Right forelimb (tissue), 1 donor: ENCODE results near the gene PSKH1.

Source experiments
- DNase-seq: peaks from one replicate; pipeline ENCODE4 v3.0.0-alpha.2; 2018

The PSKH1 gene

DNA sequence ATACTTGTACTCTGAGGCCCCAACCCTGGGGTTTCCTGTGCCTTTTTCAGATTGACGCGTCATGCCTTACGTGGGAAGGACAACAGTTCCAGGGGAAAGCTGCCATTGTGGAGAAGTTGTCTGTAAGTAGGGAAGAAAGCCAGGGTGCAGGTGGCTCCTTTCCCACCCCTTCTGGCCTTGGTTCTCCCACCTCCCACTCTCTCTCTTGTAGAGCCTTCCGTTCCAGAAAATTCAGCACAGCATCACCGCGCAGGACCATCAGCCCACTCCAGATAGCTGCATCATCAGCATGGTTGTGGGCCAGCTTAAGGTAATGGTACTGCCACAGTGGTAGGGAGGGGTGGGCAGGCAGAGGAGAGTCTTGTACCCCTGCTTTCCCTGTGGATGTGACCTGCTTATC lies 24.8 kb upstream of the PSKH1 start:
- no peak for DNase-seq

DNA sequence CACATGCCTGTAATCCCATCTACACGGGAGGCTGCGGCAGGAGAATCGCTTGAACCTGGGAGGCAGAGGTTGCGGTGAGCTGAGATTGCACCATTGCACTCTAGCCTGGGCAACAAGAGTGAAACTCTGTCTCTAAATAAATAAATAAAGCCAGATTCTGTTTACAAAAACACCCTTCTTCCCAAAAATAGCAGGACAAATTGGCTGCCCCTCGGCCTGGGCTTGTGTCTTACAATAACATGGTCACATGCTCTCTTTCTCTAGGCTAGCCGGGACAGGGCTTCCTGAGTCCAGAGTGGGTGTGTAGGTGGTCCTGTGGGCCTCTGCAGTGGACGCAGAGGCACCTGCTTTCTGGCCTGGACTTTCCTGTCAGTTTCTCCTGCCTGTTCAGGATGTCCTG lies 23.4 kb upstream of the PSKH1 start:
- no peak for DNase-seq

DNA sequence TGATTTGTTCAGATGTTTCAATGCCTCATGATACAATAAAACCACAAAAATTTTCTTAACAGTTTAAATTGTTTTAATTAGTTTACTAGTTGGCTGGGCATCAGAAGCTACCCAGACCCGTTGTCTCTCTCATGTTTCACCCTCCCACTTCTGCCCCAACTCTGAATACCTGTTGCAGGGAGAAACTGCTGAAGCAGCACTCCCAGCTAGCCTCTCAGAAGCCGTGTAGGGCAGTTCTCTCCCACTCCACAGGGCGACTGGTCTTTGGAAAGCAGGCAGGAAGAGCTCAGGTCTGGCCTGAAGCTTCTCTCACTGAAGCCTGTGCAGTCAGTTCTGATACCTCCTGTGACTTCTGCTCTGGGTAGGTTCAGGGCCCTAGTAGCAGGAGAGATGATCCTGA lies 21.8 kb upstream of the PSKH1 start:
- DNase-seq = no peak

DNA sequence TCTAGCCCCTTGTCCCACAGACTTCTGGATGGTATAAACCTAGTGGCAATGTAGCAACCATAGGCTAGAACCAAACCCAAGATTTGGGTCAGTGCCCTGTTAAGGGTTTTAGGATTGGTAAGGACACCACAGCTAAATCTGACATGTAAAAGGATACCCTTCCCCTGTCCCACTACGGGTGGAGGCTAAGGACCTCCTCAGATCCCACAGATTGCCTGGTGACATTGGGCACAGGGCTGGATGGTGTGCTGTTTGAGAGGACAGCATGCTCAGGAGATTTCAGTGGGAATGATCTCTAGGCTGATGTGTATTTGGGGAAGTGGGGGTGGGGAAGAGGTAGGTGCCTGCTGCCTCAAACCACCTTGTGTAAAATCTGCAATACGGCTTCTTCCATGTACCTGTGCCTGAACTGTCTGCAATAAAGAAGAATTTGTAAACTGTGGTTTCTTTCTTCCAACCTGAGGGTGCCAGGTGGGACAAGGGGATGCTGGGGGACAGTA lies 20.9 kb upstream of the PSKH1 start:
- DNase-seq = no peak

DNA sequence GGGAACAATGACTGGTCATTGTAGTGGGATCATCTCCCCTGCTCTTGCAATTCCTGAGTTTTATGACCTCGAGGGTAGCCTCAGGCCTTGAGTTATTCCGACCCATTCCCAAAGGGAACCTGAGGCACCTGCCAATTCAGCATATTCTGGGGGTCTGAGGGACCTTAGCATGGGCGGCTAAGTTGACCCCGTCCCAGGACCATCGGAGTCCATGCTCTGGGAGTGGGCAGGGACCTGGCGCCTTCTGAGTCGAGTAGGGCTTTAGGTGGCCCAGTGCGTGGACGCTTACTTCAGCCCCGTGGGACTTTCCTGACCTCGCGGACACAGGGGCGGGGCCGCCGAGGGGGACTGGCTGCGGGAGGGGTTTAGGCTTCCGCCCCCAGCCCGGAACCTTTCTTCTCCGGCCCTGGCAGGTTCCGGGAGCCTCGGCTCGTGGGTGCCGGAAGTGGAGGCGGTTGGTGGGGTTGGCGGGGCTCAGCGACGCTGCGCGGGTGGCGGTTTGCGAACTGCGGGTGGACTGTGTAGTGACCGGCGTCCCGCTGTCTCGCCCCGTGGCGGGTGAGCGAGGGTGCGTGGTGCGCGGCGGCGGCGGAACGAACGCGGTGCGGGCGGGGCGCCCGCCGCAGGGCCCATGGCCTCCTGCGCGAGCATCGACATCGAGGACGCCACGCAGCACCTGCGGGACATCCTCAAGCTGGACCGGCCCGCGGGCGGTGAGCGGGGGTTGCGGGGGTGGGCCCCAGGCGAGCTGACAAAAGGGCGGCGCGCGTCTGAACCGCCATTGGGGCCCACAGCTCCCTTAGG lies 20.2 kb upstream of the PSKH1 start, which contains the start of gene EDC4:
Gene EDC4 (plus strand): TSS at position 422 of the 804 bp plus-strand sequence. CDS start 210 bp downstream, at position 632.
- peak; percentile 88 for DNase-seq

DNA sequence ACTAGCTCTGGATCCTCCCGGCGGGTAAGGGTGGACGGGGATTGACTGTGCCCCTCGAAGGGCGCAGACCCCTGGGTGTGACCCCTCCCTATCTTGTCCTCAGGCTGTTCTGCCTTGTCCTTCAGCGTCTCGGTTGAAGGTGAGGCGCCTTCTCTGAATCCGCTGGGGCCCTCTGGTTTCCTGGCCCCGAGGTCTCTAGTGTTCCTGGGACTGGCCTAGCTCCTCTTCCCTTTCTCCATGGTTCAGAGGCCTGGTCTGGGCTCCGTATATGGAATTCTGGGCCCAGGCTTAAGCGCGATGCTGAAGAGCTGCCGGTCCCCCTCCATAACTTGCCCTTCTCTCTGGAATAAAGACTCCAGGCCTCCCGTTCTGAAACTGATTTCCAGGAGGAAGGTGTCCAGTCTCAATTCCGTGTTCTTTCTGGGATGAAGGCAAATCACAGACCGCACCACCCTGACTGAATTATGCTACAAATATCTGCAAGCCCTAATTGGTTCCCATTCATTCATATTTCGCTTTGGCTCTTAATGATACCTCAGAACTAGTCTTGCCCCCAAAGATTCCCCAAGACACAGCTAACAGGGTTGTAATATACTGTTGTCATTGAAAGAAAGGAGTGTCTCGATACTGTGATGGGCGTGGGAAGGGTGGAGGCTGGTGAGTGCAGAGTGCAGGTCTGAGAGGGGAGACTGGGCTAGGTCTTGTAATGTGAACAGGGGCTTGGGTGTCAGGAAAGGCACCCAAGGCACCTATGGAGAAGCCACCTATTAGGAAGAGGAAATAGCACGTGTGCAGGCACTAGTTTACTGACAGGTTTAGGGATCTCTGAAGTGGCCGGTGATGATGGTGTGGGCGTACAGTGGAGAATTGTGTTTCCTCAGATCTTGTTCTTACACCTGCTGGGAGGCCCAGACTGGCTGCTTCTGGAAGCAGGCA lies 19.4 kb upstream of the PSKH1 start:
- DNase-seq = no peak

DNA sequence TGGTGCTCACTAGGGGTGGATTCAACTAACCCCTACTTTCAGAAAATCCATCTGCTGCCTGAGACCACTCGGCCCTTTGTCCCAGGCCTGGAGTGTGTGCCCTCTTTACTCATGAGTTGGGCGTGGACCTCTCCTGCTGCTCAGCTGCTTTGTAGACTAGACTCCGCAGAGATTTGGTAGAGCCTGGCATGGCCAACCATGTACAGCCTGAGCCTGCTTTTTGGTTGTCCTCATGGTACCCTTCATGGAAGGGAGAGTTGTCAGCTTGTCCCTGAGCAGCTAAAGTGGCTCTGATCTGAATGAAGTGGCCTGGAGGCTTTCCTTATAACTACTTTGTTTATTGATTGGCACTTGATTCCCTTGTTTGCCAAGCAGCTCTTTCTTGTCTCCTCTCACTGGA lies 18.7 kb upstream of the PSKH1 start:
- no peak for DNase-seq

DNA sequence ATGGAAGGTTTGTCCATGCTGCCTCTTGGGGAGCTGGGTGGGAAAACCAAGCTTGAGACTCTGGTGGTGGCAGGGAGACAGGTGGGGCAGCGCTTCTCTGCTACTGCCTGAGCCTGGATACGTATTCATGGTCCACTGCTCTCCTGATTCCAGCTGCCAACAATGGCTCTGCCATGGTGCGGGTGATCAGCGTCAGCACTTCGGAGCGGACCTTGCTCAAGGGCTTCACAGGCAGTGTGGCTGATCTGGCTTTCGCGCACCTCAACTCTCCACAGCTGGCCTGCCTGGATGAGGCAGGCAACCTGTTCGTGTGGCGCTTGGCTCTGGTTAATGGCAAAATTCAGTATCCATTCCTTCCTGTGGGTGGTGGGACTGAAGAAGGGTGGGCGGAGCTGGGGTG lies 16.0 kb upstream of the PSKH1 start:
- DNase-seq = no peak

DNA sequence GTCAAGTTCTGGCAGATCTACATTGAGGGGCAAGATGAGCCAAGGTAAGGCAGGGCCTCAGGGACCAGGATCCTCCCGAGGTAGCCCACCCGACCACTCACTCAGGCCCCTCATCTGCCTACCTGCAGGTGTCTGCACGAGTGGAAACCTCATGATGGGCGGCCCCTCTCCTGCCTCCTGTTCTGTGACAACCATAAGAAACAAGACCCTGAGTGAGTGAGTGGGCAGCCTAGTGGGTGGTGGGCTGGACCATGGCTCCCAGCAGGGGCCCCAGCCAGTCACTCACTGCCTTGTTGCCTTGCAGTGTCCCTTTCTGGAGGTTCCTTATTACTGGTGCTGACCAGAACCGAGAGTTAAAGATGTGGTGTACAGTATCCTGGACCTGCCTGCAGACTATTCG lies 14.8 kb upstream of the PSKH1 start:
- no peak for DNase-seq

DNA sequence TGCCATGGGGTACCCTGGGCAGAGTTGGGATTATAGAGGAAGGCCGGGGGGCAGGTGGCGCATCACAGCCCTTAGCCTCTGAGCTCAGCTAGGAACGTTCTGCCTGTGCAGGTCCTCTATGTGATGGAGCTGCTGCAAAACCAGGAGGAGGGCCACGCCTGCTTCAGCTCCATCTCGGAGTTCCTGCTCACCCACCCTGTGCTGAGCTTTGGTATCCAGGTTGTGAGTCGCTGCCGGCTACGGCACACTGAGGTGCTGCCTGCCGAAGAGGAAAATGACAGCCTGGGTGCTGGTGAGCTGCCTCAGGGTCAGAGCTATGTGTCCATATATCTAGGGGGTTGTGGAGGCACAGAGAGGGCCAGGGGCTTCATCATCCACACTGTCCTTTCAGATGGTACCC lies 14.2 kb upstream of the PSKH1 start:
- no peak for DNase-seq

DNA sequence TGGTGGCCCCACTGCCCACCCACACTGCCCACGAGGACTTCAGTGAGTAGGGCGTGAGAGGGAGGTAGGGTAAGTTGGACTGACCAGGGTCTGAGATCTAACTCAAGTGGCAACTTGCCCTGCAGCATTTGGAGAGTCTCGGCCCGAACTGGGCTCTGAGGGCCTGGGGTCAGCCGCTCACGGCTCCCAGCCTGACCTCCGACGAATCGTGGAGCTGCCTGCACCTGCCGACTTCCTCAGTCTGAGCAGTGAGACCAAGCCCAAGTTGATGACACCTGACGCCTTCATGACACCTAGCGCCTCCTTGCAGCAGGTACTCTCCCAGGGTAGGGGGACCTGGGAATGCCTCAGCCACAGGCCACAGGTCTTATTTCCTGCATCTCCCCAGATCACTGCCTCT lies 13.6 kb upstream of the PSKH1 start:
- DNase-seq = no peak

DNA sequence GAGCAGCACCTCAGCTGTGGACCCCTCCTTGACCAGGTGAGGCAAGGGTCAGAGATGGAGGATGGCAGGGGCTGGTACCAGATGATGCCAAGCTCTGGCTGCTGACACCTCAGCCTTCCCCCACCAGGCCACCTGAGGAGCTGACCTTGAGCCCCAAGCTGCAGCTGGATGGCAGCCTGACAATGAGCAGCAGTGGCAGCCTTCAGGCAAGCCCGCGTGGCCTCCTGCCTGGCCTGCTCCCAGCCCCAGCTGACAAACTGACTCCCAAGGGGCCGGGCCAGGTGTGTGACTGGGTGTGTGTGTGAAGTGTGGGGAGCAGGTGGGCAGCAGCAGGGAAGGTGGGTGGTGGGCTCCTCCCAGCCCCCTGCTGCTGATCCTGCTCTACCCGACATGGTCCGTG lies 13.1 kb upstream of the PSKH1 start:
- no peak for DNase-seq

DNA sequence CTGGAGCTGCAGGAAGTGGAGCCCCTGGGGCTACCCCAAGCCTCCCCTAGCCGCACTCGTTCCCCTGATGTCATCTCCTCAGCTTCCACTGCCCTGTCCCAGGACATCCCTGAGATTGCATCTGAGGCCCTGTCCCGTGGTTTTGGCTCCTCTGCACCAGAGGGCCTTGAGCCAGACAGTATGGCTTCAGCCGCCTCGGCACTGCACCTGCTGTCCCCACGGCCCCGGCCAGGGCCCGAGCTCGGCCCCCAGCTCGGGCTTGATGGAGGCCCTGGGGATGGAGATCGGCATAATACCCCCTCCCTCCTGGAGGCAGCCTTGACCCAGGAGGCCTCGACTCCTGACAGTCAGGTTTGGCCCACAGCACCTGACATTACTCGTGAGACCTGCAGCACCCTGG lies 12.5 kb upstream of the PSKH1 start:
- DNase-seq = no peak

DNA sequence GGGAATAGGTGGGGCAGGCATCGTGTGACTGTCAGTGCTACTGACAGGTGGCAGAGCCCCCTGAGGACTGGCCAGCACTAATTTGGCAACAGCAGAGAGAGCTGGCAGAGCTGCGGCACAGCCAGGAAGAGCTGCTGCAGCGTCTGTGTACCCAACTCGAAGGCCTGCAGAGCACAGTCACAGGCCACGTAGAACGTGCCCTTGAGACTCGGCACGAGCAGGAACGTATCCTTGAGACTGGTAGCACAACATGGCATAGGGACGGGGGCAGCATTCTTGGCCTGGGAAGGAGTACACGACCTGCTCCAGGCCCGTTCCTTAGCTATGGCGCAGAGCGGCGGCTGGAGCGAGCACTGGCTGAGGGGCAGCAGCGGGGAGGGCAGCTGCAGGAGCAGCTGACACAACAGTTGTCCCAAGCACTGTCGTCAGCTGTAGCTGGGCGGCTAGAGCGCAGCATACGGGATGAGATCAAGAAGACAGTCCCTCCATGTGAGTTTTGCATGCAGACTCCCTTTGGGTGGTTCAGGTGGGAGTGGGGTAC lies 11.4 kb upstream of the PSKH1 start:
- peak; percentile 61 for DNase-seq

DNA sequence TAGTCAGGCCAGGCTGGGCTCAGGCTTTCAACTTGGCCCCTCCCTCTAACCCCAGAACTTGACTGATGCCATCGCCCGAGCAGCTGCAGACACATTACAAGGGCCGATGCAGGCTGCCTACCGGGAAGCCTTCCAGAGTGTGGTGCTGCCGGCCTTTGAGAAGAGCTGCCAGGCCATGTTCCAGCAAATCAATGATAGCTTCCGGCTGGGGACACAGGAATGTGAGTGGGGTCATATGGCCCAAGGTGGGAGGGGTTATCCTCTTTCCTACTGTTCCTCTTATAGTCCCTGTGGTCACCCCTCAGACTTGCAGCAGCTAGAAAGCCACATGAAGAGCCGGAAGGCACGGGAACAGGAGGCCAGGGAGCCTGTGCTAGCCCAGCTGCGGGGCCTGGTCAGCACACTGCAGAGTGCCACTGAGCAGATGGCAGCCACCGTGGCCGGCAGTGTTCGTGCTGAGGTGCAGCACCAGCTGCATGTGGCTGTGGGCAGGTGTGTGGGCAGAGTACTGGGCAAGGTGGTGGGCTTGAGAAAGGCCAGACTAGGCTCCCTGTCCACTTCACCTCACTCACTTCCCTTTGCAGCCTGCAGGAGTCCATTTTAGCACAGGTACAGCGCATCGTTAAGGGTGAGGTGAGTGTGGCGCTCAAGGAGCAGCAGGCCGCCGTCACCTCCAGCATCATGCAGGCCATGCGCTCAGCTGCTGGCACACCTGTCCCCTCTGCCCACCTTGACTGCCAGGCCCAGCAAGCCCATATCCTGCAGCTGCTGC lies 10.5 kb upstream of the PSKH1 start:
- DNase-seq = peak; percentile 71

DNA sequence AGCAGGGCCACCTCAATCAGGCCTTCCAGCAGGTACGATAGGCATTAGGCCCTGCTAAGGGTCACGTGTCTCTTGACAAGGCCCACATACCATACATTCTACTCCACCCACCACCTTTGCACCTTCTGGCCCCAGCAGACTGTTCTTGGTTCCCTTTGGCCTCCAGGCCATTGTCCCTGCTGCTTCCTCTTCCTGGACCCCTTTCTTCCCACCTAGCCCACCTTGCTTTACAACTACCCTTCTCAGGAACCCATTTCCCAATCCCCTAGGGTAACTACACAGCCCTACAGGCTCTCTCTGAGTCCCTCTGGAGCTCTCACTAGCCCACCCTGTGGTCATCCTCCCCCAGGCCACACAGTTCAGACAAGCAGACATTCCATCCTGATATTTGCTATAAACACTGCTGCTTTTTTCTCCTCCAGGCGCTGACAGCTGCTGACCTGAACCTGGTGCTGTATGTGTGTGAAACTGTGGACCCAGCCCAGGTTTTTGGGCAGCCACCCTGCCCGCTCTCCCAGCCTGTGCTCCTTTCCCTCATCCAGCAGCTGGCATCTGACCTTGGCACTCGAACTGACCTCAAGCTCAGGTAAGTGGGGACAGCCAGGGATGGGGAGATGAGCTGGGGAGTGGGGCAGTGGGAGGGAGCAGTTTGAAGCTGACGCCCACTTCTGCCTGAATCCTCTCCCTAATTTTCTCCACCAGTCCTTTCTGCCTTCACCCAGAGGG lies 9.7 kb upstream of the PSKH1 start:
- no peak for DNase-seq

DNA sequence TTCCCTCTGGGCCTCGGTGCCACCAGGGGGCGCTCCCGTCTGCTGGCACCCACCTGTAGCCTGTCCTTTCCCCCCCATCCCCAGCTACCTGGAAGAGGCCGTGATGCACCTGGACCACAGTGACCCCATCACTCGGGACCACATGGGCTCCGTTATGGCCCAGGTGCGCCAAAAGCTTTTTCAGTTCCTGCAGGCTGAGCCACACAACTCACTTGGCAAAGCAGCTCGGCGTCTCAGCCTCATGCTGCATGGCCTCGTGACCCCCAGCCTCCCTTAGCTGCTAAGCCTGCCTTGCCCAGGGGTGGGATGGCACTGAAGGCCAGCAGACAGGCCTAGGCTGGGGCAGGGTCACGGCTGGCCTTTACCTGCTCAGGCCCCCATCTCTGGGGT lies 9.2 kb upstream of the PSKH1 start:
- DNase-seq = peak; percentile 71

DNA sequence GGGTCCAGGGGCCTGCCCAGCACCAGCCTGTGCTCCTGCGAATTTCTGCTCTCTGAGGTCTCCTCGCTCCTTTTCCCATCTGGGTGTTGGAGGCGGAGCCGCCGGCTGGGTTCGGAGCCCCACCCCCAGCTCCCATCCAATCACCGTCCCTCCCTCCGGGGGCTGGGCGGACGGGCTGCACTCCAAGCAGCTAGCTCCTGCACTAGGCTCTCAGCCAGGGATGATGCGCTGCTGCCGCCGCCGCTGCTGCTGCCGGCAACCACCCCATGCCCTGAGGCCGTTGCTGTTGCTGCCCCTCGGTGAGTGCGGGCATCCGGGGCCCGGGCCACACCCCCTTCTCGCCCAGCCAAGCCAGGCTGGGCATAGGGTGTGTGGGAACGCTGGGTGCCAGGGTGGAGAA lies 8.4 kb upstream of the PSKH1 start, which contains the start of gene NRN1L:
Gene NRN1L (plus strand): TSS at position 202 of the 400 bp plus-strand sequence. CDS start 19 bp downstream, at position 221.
- DNase-seq = peak; percentile 92

DNA sequence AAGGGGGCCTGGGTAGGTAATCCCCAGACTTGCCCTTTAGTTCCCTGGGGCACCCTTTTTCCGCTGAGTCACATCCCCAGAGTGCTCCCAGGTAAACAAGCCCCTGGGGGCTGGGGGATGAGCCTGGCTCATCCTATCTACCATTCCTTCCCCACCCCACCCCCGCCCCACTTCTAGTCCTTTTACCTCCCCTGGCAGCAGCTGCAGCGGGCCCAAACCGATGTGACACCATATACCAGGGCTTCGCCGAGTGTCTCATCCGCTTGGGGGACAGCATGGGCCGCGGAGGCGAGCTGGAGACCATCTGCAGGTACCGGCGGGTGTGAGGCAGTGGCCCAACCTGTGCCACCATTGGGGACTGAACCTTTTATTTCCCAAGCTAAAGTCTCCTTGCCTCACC lies 7.5 kb upstream of the PSKH1 start:
- no peak for DNase-seq

DNA sequence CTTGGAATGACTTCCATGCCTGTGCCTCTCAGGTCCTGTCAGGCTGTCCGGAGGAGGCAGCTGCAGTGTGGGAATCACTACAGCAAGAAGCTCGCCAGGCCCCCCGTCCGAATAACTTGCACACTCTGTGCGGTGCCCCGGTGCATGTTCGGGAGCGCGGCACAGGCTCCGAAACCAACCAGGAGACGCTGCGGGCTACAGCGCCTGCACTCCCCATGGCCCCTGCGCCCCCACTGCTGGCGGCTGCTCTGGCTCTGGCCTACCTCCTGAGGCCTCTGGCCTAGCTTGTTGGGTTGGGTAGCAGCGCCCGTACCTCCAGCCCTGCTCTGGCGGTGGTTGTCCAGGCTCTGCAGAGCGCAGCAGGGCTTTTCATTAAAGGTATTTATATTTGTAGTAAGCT lies 7.1 kb upstream of the PSKH1 start:
- DNase-seq = no peak

DNA sequence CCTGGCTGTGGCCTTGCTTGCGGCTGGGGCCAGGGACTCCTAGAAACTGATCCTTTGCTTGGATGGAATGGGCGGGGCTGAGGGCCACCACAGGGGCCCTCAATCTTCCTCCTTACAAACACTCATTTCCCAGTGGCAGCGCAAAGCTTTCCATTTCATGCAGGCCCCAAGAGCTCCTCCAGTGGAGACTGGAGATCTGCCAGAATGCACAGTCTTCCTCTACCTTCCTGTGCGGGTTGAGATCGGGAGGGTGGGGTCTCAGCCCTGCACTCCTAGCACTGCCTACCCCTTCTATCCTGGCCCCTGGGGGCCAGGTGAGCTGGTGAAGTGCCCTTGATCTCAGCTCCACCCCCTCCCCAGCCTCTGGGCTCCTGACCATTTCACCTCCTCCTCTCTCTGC lies 6.7 kb upstream of the PSKH1 start:
- DNase-seq = no peak

DNA sequence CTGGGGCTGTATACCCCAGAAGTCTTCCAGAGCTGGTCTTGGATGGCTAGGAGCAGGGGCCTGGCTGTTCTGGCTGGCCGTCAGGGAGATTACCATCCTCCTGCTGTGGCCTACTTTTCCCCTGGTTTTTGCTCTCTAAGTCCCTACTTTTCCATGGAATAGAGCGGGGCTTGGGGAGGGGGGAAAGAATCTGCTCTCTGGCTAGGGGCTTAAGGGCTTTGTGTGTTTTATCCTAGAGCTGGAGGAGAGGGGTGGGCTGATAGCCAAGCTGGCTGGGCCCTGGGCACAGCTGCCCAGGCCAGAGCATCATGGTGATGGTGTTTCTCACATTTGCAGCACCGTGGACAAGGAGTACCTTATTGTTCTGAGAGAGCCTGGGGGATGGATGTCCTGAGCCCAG lies 4.7 kb upstream of the PSKH1 start:
- no peak for DNase-seq
